H1 (cell line): ENCODE measurements around the gene TBC1D2. TPM values are rescaled to one million over a fixed set of nuclear protein-coding genes. Genes with fewer than 3 reads are reported as not detected.

Source experiments
- CTCF ChIA-PET: fragments of 300-600 bp; sonication (Branson Sonifier 250); formaldehyde crosslinking; loops from one replicate; lab custom pipeline; 2021; ENCODE audit not compliant: partially characterized antibody; lab: Charles Lee
- POLR2A ChIA-PET: fragments of 300-600 bp; sonication (Branson Sonifier 250); formaldehyde crosslinking; loops from one replicate; lab custom pipeline; 2021; ENCODE audit warnings: inconsistent platforms; ENCODE audit not compliant: partially characterized antibody; lab: Charles Lee
- DNase-seq, 2 experiments: peaks; one replicate each; pipeline versions ENCODE4 v3.0.0 to v3.0.0-alpha.2; 2010 to 2022; ENCODE audit warnings: low spot score in 2 of 2, low read depth in 1 of 2, mixed read lengths in 1 of 2
- FAIRE-seq: peaks from 2 replicates; lab custom pipeline; 2011; peaks lifted over from hg19 to GRCh38; lab: Jason Lieb, UNC
- H2AFZ ChIP-seq: 2 replicates; pipeline ENCODE4 v1.8.1; 2012; ENCODE audit warnings: low read length, inconsistent platforms
- H2AK5ac ChIP-seq: 2 replicates; pipeline ENCODE4 v1.6.1; 2013; ENCODE audit warnings: low read depth, low read length
- H2BK120ac ChIP-seq: replicated peaks from 2 replicates; pipeline ENCODE3; 2013; ENCODE audit warnings: low read depth, low read length, inconsistent platforms
- H2BK12ac ChIP-seq: 2 replicates; pipeline ENCODE4 v1.6.1; 2013; ENCODE audit warnings: low read depth, low read length
- H2BK15ac ChIP-seq: 2 replicates; pipeline ENCODE4 v1.6.1; 2013; ENCODE audit warnings: low read length
- H2BK20ac ChIP-seq: 2 replicates; pipeline ENCODE4 v1.6.1; 2013; ENCODE audit warnings: low read length
- H2BK5ac ChIP-seq: 2 replicates; pipeline ENCODE4 v1.6.1; 2013; ENCODE audit warnings: low read depth, low read length
- H3K14ac ChIP-seq: 2 replicates; pipeline ENCODE4 v1.6.1; 2013; ENCODE audit warnings: inconsistent platforms; ENCODE audit not compliant: insufficient read length
- H3K18ac ChIP-seq: 2 replicates; pipeline ENCODE4 v1.6.1; 2013; ENCODE audit warnings: low read length; ENCODE audit errors: extremely low read depth
- H3K23ac ChIP-seq: 2 replicates; pipeline ENCODE4 v1.6.1; 2013; ENCODE audit warnings: inconsistent platforms; ENCODE audit not compliant: insufficient read length
- H3K23me2 ChIP-seq: 2 replicates; pipeline ENCODE4 v1.6.1; 2013; ENCODE audit warnings: low read depth, low read length
- H3K27ac ChIP-seq: 2 replicates; pipeline ENCODE4 v1.6.1; 2011; ENCODE audit warnings: low read depth, low read length, inconsistent platforms
- H3K27me3 ChIP-seq, 4 experiments: replicated peaks in 1 of 4; 1 replicate in 1 of 4; 2 replicates in 3 of 4; pipeline versions ENCODE4 v1.6.1 to v1.8.1; 2011 to 2013; ENCODE audit warnings: low read length in 3 of 4, mild to moderate bottlenecking in 3 of 4, inconsistent platforms in 2 of 4, mixed read lengths in 2 of 4, moderate library complexity in 1 of 4; ENCODE audit not compliant: control insufficient read depth in 3 of 4, insufficient read depth in 3 of 4; ENCODE audit errors: extremely low read depth in 1 of 4
- H3K36me3 ChIP-seq, 4 experiments: 2 replicates each; pipeline versions ENCODE4 v1.6.1 to v1.8.1; 2011 to 2013; ENCODE audit warnings: mild to moderate bottlenecking in 4 of 4, low read length in 3 of 4, moderate library complexity in 2 of 4, control low read depth in 1 of 4, inconsistent platforms in 1 of 4; ENCODE audit not compliant: insufficient read depth in 4 of 4, control insufficient read depth in 2 of 4
- H3K4ac ChIP-seq: replicated peaks from 2 replicates; pipeline ENCODE3; 2013; ENCODE audit warnings: low read length, low read depth, mixed read lengths, inconsistent platforms; ENCODE audit not compliant: insufficient read length
- H3K4me1 ChIP-seq, 4 experiments: replicated peaks in 1 of 4; 1 replicate in 1 of 4; 2 replicates in 3 of 4; pipeline versions ENCODE4 v1.6.1 to v1.8.1; 2011 to 2013; ENCODE audit warnings: low read length in 3 of 4, inconsistent platforms in 2 of 4, mixed read lengths in 1 of 4; ENCODE audit not compliant: insufficient read depth in 4 of 4, control insufficient read depth in 3 of 4
- H3K4me2 ChIP-seq, 2 experiments: 2 replicates each; pipeline versions ENCODE4 v1.6.1 to v1.8.1; 2011 to 2013; ENCODE audit warnings: low read depth in 2 of 2, low read length in 2 of 2, control low read depth in 1 of 2, inconsistent platforms in 1 of 2, mild to moderate bottlenecking in 1 of 2; ENCODE audit not compliant: insufficient read depth in 1 of 2
- H3K4me3 ChIP-seq, 4 experiments: fragments of 200-600, 300-600 bp in 1 of 4; sonication (generic), shearing (Covaris generic), sonication (Bioruptor Twin) in 1 of 4; 2 replicates each; pipeline versions ENCODE4 v1.5.1 to v1.8.1; 2011 to 2016; ENCODE audit warnings: low read length in 4 of 4, low read depth in 3 of 4, control low read depth in 2 of 4, inconsistent platforms in 2 of 4, mild to moderate bottlenecking in 2 of 4, mixed read lengths in 1 of 4, moderate library complexity in 1 of 4; ENCODE audit not compliant: insufficient read depth in 2 of 4; ENCODE audit errors: extremely low read depth in 1 of 4
- H3K56ac ChIP-seq: replicated peaks from 2 replicates; pipeline ENCODE3; 2013; ENCODE audit warnings: low read depth, mild to moderate bottlenecking, mixed read lengths, low read length, inconsistent platforms; ENCODE audit not compliant: insufficient read length
- H3K79me1 ChIP-seq: 2 replicates; pipeline ENCODE4 v1.6.1; 2013; ENCODE audit warnings: low read depth, low read length, control low read depth
- H3K79me2 ChIP-seq, 2 experiments: 2 replicates each; pipeline versions ENCODE4 v1.6.1 to v1.8.1; 2012 to 2013; ENCODE audit warnings: low read length in 2 of 2, mild to moderate bottlenecking in 2 of 2, inconsistent platforms in 1 of 2; ENCODE audit not compliant: insufficient read depth in 2 of 2, control insufficient read depth in 1 of 2
- H3K9ac ChIP-seq, 4 experiments: replicated peaks in 1 of 4; 1 replicate in 1 of 4; 2 replicates in 3 of 4; pipeline versions ENCODE4 v1.6.1 to v1.8.1; 2011 to 2013; ENCODE audit warnings: low read depth in 3 of 4, low read length in 3 of 4, control low read depth in 2 of 4, mild to moderate bottlenecking in 2 of 4, moderate library complexity in 2 of 4, inconsistent platforms in 1 of 4; ENCODE audit errors: extremely low read depth in 1 of 4
- H3K9me3 ChIP-seq, 2 experiments: 2 replicates each; pipeline versions ENCODE4 v1.6.1 to v1.8.1; 2012 to 2013; ENCODE audit warnings: mild to moderate bottlenecking in 2 of 2, moderate library complexity in 2 of 2, control low read depth in 1 of 2, inconsistent platforms in 1 of 2, low read depth in 1 of 2, low read length in 1 of 2, mixed read lengths in 1 of 2; ENCODE audit not compliant: insufficient read depth in 2 of 2
- H4K20me1 ChIP-seq, 2 experiments: replicated peaks in 1 of 2; 2 replicates each; pipeline versions ENCODE3 to v1.8.1; 2011 to 2013; ENCODE audit warnings: inconsistent platforms in 2 of 2, low read length in 2 of 2, mild to moderate bottlenecking in 1 of 2; ENCODE audit not compliant: insufficient read depth in 2 of 2, control insufficient read depth in 1 of 2
- H4K5ac ChIP-seq: 2 replicates; pipeline ENCODE4 v1.6.1; 2013; ENCODE audit warnings: low read length, low read depth, mixed read lengths, inconsistent platforms; ENCODE audit not compliant: insufficient read length
- H4K8ac ChIP-seq: 2 replicates; pipeline ENCODE4 v1.8.0; 2013; ENCODE audit warnings: mild to moderate bottlenecking, moderate library complexity, low read length, inconsistent platforms; ENCODE audit not compliant: insufficient read depth; ENCODE audit errors: extremely low read depth
- H4K91ac ChIP-seq: replicated peaks from 2 replicates; pipeline ENCODE3; 2013; ENCODE audit warnings: low read length, mixed read lengths, inconsistent platforms; ENCODE audit not compliant: insufficient read length
- PHF8 ChIP-seq: fragments of 200-600 bp; sonication (generic); conservative IDR thresholded peaks from 2 replicates; pipeline ENCODE4 v1.7.1; 2012; ENCODE audit warnings: low read depth, mild to moderate bottlenecking, inconsistent platforms, low read length, moderate library complexity
- POLR2AphosphoS5 ChIP-seq: IDR thresholded peaks from 2 replicates; pipeline ENCODE4 v1.6.1; 2011; ENCODE audit warnings: low read depth, low read length
- SRF ChIP-seq: IDR thresholded peaks from 2 replicates; pipeline ENCODE4 v1.6.1; 2011; ENCODE audit warnings: mild to moderate bottlenecking, low read depth, low read length, moderate library complexity
- WGBS, 2 experiments: shearing (Covaris generic) in 1 of 2; methylation state at CpG; one replicate each; pipeline versions ENCODE4 v1.1.6 to v1.1.7; 2013 to 2015; ENCODE audit warnings: low lambda C conversion rate in 2 of 2, mixed read lengths in 2 of 2, inconsistent platforms in 1 of 2, low coverage in 1 of 2, missing lambda C conversion rate in 1 of 2; ENCODE audit not compliant: insufficient replicate concordance in 2 of 2, insufficient coverage in 1 of 2, insufficient read length in 1 of 2; ENCODE audit errors: extremely low coverage in 1 of 2, missing lambda C conversion rate in 1 of 2; 5-methylcytosine and 5-hydroxymethylcytosine counted together
- polyA plus RNA-seq, 7 experiments: library from polyadenylated mRNA; depleted of rRNA in 3 of 7; stranded (reverse) in 5 of 7; unstranded in 2 of 7; fragments of >200 nt in 5 of 7; fragments of 200-250 nt in 2 of 7; gene quantifications; 1 replicate in 5 of 7; 2 replicates in 1 of 7; 4 replicates in 1 of 7; pipeline versions ENCODE4 v1.2.1 to v1.2.3, GENCODE V29; 2011 to 2013; ENCODE audit warnings: missing spikeins in 2 of 7, mixed read lengths in 2 of 7
- total RNA-seq: library from RNA; stranded (reverse); fragmentation: NEBNext Ultra II Directional; extraction: Animal tissue kit (Norgen Biotek cat#: 25700); gene quantifications from 2 replicates; pipeline ENCODE4 v1.2.1, GENCODE V29; 2021

The TBC1D2 gene
- total and polyA plus RNA-seq, 2 of the 8 experiments (the other 6 are each of a cell fraction or from before 2014, with no cell fraction given) = 7.4 TPM

DNA sequence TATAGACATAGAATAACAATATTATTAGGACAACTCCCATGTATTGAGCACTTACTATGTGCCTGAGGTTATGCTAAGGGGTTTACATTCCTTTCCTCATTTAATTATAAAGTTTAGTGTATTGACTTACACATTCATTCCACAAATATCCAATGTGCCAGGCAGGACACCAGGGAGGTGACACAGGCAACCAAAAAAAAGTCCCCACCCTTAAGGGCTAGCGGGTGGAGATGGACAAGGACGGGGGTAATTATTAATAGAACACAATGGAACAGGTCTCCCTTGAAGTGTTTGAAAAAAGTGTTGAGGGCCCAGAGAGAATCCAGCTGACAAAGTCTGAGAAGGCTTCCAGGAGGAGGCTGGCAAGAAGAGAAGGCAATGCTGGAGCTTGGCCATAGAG is 5.7 kb downstream of the TBC1D2 start:
- Histone ChIP-seq H4K8ac (no peak overlapping the region), H3K36me3 (no peaks in the 10 kb centered on the region; a peak in 1 of 8 replicates), H4K20me1 (peaks cover 0 to 5% of the 10 kb centered on the region in 2 experiments), H3K4me3 (no peak overlapping the region), H2AFZ (no peak overlapping the region), H2BK12ac (no peak overlapping the region), H3K27me3 (no peaks in the 10 kb centered on the region), H3K79me1 (peaks cover 4% of the 10 kb centered on the region; the same call in 1 of the 2 replicates), H2BK15ac (no peak overlapping the region), H3K9me3 (no peaks in the 10 kb centered on the region)
- FAIRE-seq = no peak
- no peak for DNase-seq
- CTCF ChIA-PET = interaction anchor here (1.1 kb wide), 1 partner anchor 8 kb away, joined by 4 read pairs; no protein-coding TSS in a partner anchor
- TF ChIP-seq POLR2AphosphoS5 (no peak), PHF8 (no peak), SRF (no peak)
- TF ChIP-seq, all 59 proteins: peak for 0
- peaks cover 4% of the 10 kb centered on the region; the same call in 1 of the 2 replicates for H3K23me2 ChIP-seq
- no peak overlapping the region for H3K4ac ChIP-seq
- H3K14ac ChIP-seq = no peak overlapping the region
- H3K9ac ChIP-seq = no peak overlapping the region
- peaks cover 0 to 4% (median 0%) of the 10 kb centered on the region in 4 experiments; a peak in 1 of 7 replicates for H3K4me1 ChIP-seq
- POLR2A ChIA-PET = no interaction called here
- H2BK5ac ChIP-seq = no peak overlapping the region
- H2AK5ac ChIP-seq = no peak overlapping the region
- H3K4me2 ChIP-seq = no peak overlapping the region
- H3K56ac ChIP-seq = no peak overlapping the region
- no peak overlapping the region for H4K91ac ChIP-seq
- H3K23ac ChIP-seq = no peak overlapping the region
- no peak overlapping the region for H3K18ac ChIP-seq
- H2BK20ac ChIP-seq = no peak overlapping the region
- H3K27ac ChIP-seq = no peak overlapping the region
- WGBS, 2 experiments = 90% methylated on average over 2 of the region's 2 CpGs; no CpG with 5 or more reads in 1 of the 2 experiments
- H4K5ac ChIP-seq = no peak overlapping the region
- H2BK120ac ChIP-seq = no peak overlapping the region
- H3K79me2 ChIP-seq = peaks cover 0 to 7% of the 10 kb centered on the region in 2 experiments; a peak in 2 of 4 replicates
